ENCODE measurements around the gene CRACR2A. TPM values are rescaled to one million over a fixed set of nuclear protein-coding genes. Genes with fewer than 3 reads are reported as not detected.

The CRACR2A gene
- total RNA-seq, 4 donors from 2014 or later, result 4.8 to 18.2 (median 10.6) TPM

DNA sequence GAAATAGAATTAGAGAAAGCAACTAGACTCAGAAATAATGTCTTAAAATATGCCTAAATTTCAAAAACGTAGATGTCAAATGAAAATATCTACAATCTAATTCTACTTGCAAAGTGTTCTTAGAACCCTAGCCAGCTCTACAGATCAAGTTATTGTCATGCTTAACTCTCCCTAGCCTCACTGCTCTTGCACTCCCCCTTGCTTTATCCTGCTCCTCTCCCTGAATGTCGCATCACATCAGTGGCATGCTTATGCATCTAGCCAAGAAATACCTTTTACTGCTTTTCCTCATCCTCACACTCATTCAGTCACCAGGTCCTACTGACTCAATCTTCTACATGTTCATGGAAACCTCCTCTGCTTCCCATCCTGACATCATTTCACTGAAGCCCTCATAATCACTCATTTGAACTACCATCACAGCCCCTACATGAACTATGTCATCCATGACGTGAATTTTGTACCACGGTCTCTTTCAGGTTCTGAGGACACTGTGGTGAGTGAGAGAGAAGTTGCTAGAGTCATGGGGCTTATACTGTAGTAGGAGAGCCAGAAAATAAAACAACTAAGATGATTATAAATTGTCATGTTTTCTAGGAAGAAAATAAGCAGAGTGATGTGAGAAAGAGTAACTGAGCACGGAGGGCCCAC, 22.6 kb upstream of the CRACR2A start:
- Histone ChIP-seq H3K36me3 (no peaks in the 10 kb centered on the region), H3K9me3 (no peaks in the 10 kb centered on the region), H3K27me3 (no peaks in the 10 kb centered on the region), H3K4me3 (no peak overlapping the region), H3K27ac (no peak overlapping the region), H3K4me1 (no peaks in the 10 kb centered on the region)
- DNase-seq (ENCODE audit: low spot score in 2 of 2), result no peak
- TF ChIP-seq, protein P1, sequence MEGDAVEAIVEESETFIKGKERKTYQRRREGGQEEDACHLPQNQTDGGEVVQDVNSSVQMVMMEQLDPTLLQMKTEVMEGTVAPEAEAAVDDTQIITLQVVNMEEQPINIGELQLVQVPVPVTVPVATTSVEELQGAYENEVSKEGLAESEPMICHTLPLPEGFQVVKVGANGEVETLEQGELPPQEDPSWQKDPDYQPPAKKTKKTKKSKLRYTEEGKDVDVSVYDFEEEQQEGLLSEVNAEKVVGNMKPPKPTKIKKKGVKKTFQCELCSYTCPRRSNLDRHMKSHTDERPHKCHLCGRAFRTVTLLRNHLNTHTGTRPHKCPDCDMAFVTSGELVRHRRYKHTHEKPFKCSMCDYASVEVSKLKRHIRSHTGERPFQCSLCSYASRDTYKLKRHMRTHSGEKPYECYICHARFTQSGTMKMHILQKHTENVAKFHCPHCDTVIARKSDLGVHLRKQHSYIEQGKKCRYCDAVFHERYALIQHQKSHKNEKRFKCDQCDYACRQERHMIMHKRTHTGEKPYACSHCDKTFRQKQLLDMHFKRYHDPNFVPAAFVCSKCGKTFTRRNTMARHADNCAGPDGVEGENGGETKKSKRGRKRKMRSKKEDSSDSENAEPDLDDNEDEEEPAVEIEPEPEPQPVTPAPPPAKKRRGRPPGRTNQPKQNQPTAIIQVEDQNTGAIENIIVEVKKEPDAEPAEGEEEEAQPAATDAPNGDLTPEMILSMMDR (IDR thresholded peaks at IDR 0.05), result no peak
- no peak for TF ChIP-seq EP300 (IDR thresholded peaks at IDR 0.05)
- 87% methylated on average over 5 of the region's 5 CpGs for WGBS

DNA sequence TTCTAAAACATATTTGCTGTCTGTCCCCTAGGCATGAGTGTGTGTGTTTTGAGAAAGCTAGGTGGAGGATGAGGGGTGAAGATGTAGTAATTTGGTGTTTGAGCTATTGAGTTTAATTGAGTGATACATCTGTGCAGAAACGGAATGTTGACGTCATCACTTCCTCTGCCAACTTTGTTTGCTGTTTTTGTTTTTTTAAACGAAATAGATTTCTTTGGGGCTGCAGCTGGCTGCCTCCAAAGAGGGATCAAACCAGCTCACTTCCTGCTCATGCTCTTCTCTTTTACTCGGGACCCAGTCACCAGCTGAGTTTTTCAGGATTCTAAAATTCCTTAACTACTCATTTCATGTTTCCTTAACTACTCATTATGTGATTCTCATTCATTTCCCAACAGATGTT, 19.5 kb upstream of the CRACR2A start:
- Histone ChIP-seq H3K36me3 (no peaks in the 10 kb centered on the region), H3K27me3 (no peaks in the 10 kb centered on the region), H3K27ac (no peak overlapping the region), H3K9me3 (no peaks in the 10 kb centered on the region), H3K4me1 (no peaks in the 10 kb centered on the region), H3K4me3 (no peak overlapping the region)
- TF ChIP-seq EP300 (IDR thresholded peaks at IDR 0.05) (no peak), POLR2A (IDR thresholded peaks at IDR 0.05) (no peak), POLR2AphosphoS5 (IDR thresholded peaks at IDR 0.05) (no peak)
- TF ChIP-seq, protein P1 (IDR thresholded peaks at IDR 0.05), result no peak
- 13% methylated on average over 4 of the region's 4 CpGs for WGBS
- DNase-seq (ENCODE audit: low spot score in 2 of 2), result no peak

DNA sequence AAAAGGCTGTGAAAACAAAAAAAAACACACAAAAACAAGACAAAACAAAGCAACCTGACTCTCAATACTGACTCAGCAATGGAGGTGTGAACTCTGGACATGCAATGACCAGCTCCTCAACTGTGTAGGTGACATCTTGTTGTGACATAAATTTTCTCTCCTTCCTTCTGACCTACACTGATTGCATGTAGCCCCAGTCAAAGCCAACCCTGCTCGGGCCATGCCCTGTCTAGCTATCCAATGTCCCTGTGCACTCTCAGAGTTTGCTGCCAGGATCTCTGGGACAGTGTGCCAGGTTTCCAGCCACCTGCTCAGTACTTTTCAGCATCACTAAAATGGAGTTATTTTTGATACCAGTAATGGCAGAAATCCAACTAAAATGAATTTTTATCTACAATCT, 18.9 kb upstream of the CRACR2A start:
- 70% methylated on average over 1 of the region's 1 CpG for WGBS
- TF ChIP-seq EP300 (IDR thresholded peaks at IDR 0.05) (no peak), POLR2A (IDR thresholded peaks at IDR 0.05) (no peak)
- TF ChIP-seq, protein P1 (IDR thresholded peaks at IDR 0.05), result no peak
- H3K4me3 ChIP-seq, result no peak overlapping the region

DNA sequence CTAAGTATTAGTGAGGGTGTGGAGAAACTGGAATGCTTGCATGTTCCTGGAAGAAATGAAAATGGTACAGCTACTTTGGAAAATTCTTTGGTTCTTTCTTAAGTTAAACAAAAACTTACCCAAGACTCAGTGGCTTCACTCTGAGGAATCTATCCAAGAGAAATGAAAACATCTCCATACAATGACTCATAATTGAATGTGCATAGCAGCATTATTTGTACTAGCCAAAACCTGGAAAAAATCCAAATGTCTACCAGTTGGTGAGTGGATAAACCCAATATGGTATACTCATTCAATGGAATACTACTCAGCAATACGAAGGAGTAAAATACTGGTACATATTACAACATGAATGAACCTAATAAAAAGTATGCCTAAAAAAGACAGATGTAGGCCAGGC, 18.0 kb upstream of the CRACR2A start:
- WGBS, result 91% methylated on average over 1 of the region's 1 CpG
- Histone ChIP-seq H3K36me3 (no peaks in the 10 kb centered on the region), H3K9me3 (no peaks in the 10 kb centered on the region), H3K27ac (no peak overlapping the region), H3K4me3 (no peak overlapping the region), H3K4me1 (no peaks in the 10 kb centered on the region), H3K27me3 (no peaks in the 10 kb centered on the region)
- no peak for DNase-seq (ENCODE audit: low spot score in 2 of 2)
- TF ChIP-seq, protein P1 (IDR thresholded peaks at IDR 0.05), result no peak
- TF ChIP-seq EP300 (IDR thresholded peaks at IDR 0.05) (no peak), POLR2AphosphoS5 (IDR thresholded peaks at IDR 0.05) (no peak), POLR2A (IDR thresholded peaks at IDR 0.05) (no peak)

More for the DNA sequence above, 18.9 kb upstream of the CRACR2A start:
- Histone ChIP-seq H3K36me3 (no peaks in the 10 kb centered on the region), H3K9me3 (no peaks in the 10 kb centered on the region), H3K27ac (no peak overlapping the region), H3K27me3 (no peaks in the 10 kb centered on the region), H3K4me1 (no peaks in the 10 kb centered on the region)
- DNase-seq (ENCODE audit: low spot score in 2 of 2), result no peak

DNA sequence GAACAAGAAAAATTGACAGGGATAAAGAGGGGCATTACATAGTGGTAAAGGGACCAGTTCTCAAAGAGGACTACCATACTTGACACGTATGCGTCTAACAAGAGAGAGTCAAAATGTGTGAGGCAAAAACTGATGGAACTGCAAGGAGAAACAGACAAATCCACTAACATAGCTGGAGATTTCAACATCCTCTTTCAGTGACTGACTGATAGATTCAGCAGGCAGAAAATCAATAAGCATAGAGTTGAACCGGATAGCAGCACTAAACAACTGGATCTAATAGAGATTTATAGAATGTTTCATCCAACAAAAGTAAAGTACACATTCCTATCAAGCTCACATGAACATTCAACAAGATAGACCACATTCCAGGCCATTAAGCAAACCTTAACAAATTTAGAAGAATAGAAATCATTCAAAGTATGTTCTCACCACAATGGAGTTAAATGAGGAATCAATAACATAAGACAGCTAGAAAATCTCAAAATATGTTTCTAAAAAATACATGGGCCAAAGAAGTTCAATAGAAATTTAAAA, 16.1 kb upstream of the CRACR2A start:
- Histone ChIP-seq H3K4me1 (no peaks in the 10 kb centered on the region), H3K9me3 (no peaks in the 10 kb centered on the region), H3K27me3 (no peaks in the 10 kb centered on the region), H3K36me3 (no peaks in the 10 kb centered on the region), H3K27ac (no peak overlapping the region), H3K4me3 (no peak overlapping the region)
- WGBS, result 78% methylated on average over 3 of the region's 3 CpGs
- DNase-seq (ENCODE audit: low spot score in 2 of 2), result no peak
- TF ChIP-seq EP300 (IDR thresholded peaks at IDR 0.05), result no peak
- no peak for TF ChIP-seq POLR2A (IDR thresholded peaks at IDR 0.05)
- no peak for TF ChIP-seq POLR2AphosphoS5 (IDR thresholded peaks at IDR 0.05)
- TF ChIP-seq, protein P1 (IDR thresholded peaks at IDR 0.05), result no peak

All from suprapubic skin (tissue), 4 donors.